Dermis microvascular lymphatic vessel endothelial cell (primary cell): ENCODE results near the gene FES. TPM values are rescaled to one million over a fixed set of nuclear protein-coding genes. Genes with fewer than 3 reads are reported as not detected.
"Not testable (repeated sequence)": the region's sequence is repeated elsewhere in the genome, so short reads cannot be mapped to it uniquely, and the experiment has no call there.

Experiments used
- DNase-seq, 2 donors: peaks; one replicate each; pipeline versions ENCODE4 v3.0.0 to v3.0.0-alpha.2; 2010; ENCODE audit warnings: low read depth in 2 of 2
- total RNA-seq: library from RNA; depleted of rRNA; stranded (reverse); fragments of >200 nt; gene quantifications from 2 replicates; pipeline ENCODE4 v1.2.1, GENCODE V29; 2014

The FES gene
- total RNA-seq, 1 donor from 2014 or later, result 55.7 TPM

GRCh38 chr15:90890839-90891238 is 6.5 kb downstream of the FES start:
- DNase-seq, result no peak

DNA sequence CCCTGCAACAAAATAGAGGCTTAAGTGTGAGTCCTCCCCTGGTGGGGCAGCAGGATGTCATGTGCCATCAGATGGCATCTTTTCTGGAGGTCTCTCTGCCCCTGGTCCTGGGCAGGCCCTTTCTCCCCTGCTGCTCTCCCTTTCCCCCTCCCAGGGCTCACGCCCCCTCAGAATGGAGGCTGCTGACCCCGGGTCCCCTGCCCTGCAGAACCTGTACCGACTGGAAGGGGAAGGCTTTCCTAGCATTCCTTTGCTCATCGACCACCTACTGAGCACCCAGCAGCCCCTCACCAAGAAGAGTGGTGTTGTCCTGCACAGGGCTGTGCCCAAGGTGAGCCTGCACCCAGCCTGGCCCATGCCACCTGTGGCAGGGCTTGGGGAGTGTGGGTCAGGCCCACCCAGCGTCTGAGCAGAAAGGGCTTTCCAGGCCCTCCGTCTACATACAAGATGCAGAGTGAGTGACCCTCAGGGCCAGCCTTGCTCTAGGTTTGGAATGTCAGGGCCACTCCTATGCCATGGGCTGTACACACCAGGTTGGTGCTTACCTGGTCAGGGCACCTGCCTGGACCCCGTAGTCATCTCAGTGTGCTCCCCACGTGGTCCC is 7.1 kb downstream of the FES start:
- no peak for DNase-seq

DNA sequence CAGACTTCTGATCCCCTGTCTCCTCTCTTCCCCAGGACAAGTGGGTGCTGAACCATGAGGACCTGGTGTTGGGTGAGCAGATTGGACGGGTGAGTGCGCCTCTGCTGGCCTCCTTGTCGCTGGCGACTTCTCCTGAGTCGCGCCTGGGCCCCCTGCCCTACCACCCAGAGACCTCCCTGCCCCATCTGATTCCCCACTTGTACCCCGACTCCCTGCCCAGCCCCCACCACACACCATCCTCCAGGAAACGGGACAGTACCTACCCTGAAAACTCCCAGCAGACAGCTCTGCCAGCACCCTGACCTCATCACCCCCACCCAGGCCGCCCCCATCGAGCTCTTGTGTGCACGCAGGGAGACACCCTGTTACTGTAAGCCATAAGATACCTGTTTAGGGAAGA is 7.7 kb downstream of the FES start:
- DNase-seq, result no peak

DNA sequence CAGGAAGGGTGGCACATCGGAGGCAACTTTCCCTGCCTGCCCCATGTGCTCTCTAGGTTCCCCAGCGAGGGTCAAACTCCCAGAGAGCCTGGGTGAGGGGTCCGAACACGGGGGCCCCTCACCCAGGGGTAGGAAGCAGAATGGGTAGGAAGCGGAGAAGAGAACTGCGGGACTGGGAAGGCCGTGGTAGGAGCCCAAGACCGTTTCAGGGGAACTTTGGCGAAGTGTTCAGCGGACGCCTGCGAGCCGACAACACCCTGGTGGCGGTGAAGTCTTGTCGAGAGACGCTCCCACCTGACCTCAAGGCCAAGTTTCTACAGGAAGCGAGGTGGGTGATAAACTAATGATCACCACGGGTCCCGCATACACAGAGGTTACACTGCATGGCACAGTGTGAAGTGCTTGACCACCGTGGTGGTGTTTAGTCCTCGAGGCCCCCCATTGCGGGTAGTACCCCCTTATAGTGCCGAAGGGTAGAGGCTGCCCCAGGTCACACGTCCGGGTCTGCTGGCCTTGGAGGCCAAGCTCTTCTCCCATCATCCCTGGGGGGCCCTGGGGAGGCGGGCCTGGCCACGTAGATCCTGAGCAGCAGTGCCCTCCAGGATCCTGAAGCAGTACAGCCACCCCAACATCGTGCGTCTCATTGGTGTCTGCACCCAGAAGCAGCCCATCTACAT is 8.3 kb downstream of the FES start:
- no peak for DNase-seq

- no peak for DNase-seq
These were observed 9.1 kb downstream of the FES start for GRCh38 chr15:90893175-90894090.

DNA sequence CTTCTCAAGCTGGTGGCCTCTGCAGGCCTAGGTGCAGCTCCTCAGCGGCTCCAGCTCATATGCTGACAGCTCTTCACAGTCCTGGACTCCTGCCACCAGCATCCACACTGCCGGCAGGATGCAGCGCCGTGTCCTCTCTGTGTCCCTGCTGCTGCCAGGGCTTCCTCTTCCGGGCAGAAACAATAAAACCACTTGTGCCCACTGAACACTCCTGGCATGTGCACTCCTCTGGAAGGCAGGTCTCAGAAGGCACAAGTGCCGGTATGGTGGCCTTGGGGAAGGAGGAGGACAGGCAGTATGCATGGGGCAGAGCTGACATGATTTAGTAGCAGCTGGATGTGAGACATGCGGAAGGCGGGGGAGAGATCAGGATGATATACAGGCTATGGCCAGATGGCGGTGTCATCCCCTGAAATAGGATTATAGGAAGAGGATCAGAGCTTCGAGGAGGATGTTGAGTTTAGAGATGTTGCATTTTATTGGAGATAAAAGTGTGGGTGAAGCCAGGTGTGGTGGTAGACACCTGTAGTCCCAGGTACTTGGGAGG is 11.3 kb downstream of the FES start:
- DNase-seq, result peak; percentile 53 to 56

DNA sequence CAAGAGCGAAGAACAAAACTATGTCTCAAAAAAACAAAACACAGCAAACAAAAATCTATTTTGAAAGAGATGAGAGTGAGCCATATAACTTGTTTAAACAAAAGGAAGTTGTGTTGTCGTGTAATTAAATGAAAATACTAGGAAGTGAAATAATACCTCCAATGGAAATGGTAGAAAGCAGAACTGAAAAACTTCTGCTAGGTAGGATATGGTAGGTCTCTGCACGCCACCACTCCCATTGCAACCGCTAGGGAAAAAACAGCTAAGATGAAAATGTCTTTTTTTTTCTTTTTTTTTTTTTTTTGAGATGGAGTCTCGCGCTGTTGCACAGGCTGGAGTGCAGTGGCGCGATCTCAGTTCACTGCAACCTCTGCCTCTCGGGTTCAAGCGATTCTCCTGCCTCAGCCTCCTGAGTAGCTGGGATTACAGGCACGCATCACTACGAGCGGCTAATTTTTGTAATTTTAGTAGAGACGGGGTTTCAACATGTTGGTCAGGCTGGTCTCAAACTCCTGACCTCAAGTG is 12.9 kb downstream of the FES start:
- DNase-seq, result not testable (repeated sequence)

- peak in 1 of 2 donors; percentile 12 for DNase-seq
These were observed 17.1 kb downstream of the FES start for GRCh38 chr15:90901175-90902039.

- peak; percentile 41 to 83 for DNase-seq
These were observed 17.9 kb downstream of the FES start for GRCh38 chr15:90902040-90902839.

- peak in 1 of 2 donors; percentile 53 for DNase-seq
These were observed 18.8 kb downstream of the FES start, which contains the start of gene MAN2A2 for GRCh38 chr15:90902840-90903732. Gene MAN2A2 (plus strand): TSS chr15:90903302. CDS start chr15:90904208, 906 bp downstream.

DNA sequence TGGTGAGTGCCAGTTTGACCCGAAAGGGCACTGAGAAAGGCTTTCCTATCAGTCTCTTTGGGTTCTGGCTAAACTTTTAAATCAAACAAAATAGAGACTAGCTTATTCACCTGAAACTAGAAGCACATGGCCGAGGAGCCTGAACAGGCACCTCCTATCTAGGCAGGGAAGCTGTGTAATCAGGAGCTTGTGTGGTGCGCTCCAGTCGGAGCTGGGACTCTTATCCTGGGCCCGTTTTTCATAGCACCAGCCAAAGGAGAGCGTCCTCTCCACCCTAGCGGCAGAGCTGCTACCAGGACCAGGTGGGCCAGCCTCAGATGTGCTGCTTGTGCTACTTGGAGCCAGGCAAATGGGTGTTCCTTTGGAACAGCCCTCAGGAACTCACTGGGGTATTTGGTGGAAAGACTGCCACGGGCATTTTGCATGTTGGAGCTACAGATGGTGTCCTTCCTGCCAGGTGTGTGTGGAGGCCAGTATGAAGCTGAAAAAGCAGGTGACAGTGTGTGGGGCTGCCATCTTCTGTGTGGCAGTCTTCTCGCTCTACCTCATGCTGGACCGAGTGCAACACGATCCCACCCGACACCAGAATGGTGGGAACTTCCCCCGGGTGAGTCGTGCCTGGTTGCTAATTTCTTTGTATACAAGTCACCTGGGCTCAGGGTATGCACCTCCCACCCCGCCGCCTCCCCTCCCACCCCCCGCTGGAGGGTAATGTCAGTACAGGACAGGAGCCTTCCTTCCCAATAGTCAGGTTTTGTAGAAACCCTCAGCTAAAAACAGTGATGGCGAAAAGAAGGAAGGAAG is 19.6 kb downstream of the FES start:
- no peak for DNase-seq

GRCh38 chr15:90904746-90905145 is 20.4 kb downstream of the FES start:
- DNase-seq, result no peak

DNA sequence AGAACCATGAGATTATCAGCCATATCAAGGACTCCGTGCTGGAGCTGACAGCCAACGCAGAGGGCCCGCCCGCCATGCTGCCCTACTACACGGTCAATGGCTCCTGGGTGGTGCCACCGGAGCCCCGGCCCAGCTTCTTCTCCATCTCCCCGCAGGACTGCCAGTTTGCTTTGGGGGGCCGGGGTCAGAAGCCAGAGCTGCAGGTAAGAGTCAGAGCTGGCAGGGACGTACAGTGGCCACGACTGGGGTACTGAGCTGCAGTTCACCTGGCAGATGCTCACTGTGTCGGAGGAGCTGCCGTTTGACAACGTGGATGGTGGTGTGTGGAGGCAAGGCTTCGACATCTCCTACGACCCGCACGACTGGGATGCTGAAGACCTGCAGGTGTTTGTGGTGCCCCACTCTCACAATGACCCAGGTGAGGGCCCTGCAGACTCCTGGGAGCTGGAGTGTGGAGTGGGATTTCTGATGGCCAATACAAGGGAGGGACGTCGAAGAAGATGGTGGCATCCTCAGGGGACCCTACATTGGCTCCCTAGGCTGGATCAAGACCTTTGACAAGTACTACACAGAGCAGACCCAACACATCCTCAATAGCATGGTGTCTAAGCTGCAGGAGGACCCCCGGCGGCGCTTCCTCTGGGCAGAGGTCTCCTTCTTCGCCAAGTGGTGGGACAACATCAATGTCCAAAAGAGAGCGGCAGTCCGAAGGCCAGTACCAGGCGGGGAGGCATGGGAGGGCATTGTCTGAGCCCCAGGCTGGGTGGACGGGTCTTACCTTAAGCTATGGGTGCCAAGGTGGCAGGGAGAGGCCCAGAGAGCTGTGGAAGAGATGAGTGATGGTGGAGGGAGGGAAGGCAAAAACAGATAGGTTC is 21.2 kb downstream of the FES start:
- DNase-seq, result no peak

DNA sequence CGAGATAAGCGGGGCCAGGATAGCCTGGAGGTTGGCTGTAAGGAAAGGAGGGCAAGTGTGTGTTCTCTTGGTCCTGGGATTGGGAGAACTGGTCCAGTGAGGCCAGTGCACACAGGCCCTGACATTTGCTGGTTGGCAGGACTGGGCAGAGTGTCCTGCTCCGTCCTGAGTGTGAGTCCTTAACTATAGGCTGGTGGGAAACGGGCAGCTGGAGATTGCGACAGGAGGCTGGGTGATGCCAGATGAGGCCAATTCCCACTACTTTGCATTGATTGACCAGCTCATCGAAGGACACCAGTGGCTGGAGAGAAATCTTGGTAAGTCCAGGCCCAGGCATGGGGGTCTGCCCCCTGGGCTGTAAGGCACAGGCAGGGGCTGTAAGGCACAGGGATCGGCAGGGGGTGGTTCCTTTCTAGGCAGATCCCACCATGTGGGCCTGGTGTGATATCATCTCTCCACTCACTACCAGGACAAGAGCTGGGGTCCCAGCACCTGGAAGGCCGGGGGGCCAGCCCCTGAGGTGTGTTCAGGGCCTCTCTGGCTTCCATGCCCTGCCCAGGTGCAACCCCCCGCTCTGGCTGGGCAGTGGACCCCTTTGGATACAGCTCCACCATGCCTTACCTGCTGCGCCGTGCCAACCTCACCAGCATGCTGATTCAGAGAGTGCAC is 22.0 kb downstream of the FES start:
- DNase-seq, result no peak

GRCh38 chr15:90907051-90907660 is 22.9 kb downstream of the FES start:
- no peak for DNase-seq
